Measurements from ENCODE around the gene BROX.
A peak's percentile ranks its signal among the peaks of the same experiment; 100 is the strongest.

BROX gene

DNA sequence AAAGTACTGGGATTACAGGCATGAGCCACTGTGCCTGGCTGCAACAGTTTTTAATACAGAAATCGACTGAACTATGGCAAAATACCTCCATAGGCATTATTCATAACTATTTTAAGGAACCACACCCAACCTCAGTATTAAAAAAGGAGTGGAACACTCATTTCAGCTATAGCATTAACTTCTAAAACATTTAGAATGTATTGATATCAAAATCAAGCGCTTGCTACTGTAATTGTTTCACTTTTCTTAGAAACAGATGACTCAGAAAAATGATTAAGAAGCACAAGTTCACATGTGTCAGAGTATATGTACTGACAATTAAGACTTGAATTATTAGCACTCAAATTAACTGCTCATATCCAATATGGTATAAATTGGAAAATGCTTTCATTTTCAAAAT lies 15.2 kb upstream of the BROX start:
- Histone ChIP-seq H3K36me3 (ENCODE audit: control insufficient read depth in 2 of 2, insufficient read depth in 2 of 2, low read length in 2 of 2) (peaks cover 0 to 5% of the 10 kb centered on the region in 2 donors), H3K4me1 (ENCODE audit: control insufficient read depth in 2 of 2, insufficient read depth in 2 of 2, low read length in 2 of 2) (no peaks in the 10 kb centered on the region), H3K4me3 (ENCODE audit: low read length in 2 of 2) (no peak overlapping the region), H3K27me3 (ENCODE audit: control insufficient read depth in 2 of 2, insufficient read depth in 2 of 2, low read length in 2 of 2) (no peaks in the 10 kb centered on the region), H3K27ac (ENCODE audit: low read depth in 2 of 2, low read length in 2 of 2) (no peak overlapping the region), H3K9ac (ENCODE audit: low read depth in 1 of 2, low read length in 2 of 2) (no peak overlapping the region), H3K9me3 (ENCODE audit: control insufficient read depth in 2 of 2, low read length in 2 of 2) (no peaks in the 10 kb centered on the region)

DNA sequence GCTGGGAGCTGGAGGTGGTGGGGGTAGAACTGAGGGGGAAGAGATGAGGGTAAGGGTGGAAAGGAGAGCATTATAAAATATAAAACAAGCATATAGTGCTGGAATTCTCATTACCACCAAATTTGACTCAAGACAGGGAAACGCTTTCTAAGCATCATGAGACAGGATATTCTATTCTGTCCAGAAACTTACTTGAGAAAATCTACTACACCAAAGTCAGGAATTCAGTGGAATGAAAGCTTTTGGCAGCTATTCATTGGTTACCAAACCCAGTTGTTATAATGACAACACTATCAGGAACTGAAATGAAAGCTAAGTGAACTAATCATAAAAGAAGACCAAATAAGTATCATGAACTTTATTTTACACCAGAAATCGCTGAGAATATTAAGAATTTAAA lies 14.5 kb upstream of the BROX start:
- Histone ChIP-seq H3K4me1 (ENCODE audit: control insufficient read depth in 2 of 2, insufficient read depth in 2 of 2, low read length in 2 of 2) (no peaks in the 10 kb centered on the region), H3K4me3 (ENCODE audit: low read length in 2 of 2) (no peak overlapping the region), H3K9me3 (ENCODE audit: control insufficient read depth in 2 of 2, low read length in 2 of 2) (no peaks in the 10 kb centered on the region), H3K27ac (ENCODE audit: low read depth in 2 of 2, low read length in 2 of 2) (no peak overlapping the region), H3K36me3 (ENCODE audit: control insufficient read depth in 2 of 2, insufficient read depth in 2 of 2, low read length in 2 of 2) (peaks cover 0 to 11% of the 10 kb centered on the region in 2 donors), H3K27me3 (ENCODE audit: control insufficient read depth in 2 of 2, insufficient read depth in 2 of 2, low read length in 2 of 2) (no peaks in the 10 kb centered on the region), H3K9ac (ENCODE audit: low read depth in 1 of 2, low read length in 2 of 2) (no peak overlapping the region)

DNA sequence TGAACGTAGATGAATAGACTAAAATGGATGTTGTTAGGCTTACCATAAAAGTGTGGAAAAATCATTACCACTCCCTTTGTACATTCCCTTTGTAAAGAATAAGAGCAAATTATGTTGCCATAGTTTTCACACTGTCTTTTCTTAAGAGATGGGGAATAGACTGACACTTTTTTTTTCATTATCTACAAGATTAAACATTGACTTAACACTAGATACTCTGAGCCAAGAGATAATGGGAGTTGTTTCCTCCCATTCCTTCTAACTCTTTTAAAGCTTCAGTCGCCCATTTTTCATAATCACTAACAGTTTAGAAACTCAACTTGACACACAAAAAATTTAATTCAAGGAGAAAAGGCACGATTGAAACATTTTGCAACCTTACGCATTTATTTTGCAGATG lies 10.2 kb upstream of the BROX start:
- Histone ChIP-seq H3K36me3 (ENCODE audit: control insufficient read depth in 2 of 2, insufficient read depth in 2 of 2, low read length in 2 of 2) (peaks cover 0 to 11% of the 10 kb centered on the region in 2 donors), H3K9ac (ENCODE audit: low read depth in 1 of 2, low read length in 2 of 2) (no peak overlapping the region), H3K9me3 (ENCODE audit: control insufficient read depth in 2 of 2, low read length in 2 of 2) (no peaks in the 10 kb centered on the region), H3K27ac (ENCODE audit: low read depth in 2 of 2, low read length in 2 of 2) (no peak overlapping the region), H3K4me3 (ENCODE audit: low read length in 2 of 2) (no peak overlapping the region), H3K27me3 (ENCODE audit: control insufficient read depth in 2 of 2, insufficient read depth in 2 of 2, low read length in 2 of 2) (no peaks in the 10 kb centered on the region), H3K4me1 (ENCODE audit: control insufficient read depth in 2 of 2, insufficient read depth in 2 of 2, low read length in 2 of 2) (no peaks in the 10 kb centered on the region)

DNA sequence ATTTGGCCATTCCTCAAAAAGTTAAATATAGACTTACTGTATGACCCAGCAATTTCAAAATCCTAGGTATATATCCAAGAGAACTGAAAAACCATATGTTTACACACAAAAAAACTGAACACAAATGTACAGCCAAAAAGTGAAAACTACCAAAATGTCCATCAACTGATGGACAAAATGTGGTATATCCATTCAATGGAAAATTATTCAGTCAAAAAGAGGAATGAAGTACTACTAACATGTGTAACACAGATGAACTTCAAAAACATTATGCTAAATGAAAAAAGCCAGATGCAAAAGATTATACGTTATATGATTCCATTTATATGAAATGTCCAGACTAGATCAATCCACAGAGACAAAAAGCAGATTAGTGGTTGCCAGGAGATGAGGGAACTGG lies 8.1 kb upstream of the BROX start:
- peaks cover 0 to 11% of the 10 kb centered on the region in 2 donors for H3K36me3 ChIP-seq (ENCODE audit: control insufficient read depth in 2 of 2, insufficient read depth in 2 of 2, low read length in 2 of 2)
- H3K4me3 ChIP-seq (ENCODE audit: low read length in 2 of 2): no peak overlapping the region
- H3K9ac ChIP-seq (ENCODE audit: low read depth in 1 of 2, low read length in 2 of 2): no peak overlapping the region
- H3K27ac ChIP-seq (ENCODE audit: low read depth in 2 of 2, low read length in 2 of 2): no peak overlapping the region
- H3K4me1 ChIP-seq (ENCODE audit: control insufficient read depth in 2 of 2, insufficient read depth in 2 of 2, low read length in 2 of 2): no peaks in the 10 kb centered on the region
- no peaks in the 10 kb centered on the region for H3K27me3 ChIP-seq (ENCODE audit: control insufficient read depth in 2 of 2, insufficient read depth in 2 of 2, low read length in 2 of 2)
- no peaks in the 10 kb centered on the region for H3K9me3 ChIP-seq (ENCODE audit: control insufficient read depth in 2 of 2, low read length in 2 of 2)

DNA sequence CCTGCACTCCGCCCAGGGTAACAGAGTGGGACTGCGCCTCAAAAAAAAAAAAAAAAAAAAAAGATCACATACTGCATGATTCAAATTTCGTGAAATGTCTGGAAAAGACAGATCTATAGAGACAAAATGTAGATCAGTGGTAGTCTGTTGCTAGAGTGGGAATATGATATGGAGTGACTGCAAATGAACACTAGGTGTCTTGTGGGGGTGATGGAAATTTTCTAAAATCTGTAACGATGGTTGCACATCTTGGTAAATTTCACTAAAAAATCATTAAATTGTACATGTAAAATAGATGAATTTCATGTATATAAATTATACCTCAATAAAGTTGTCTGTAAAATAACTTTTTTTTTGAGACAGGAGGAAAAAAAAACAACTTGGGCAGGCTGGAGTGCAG lies 5.5 kb upstream of the BROX start:
- Histone ChIP-seq H3K36me3 (ENCODE audit: control insufficient read depth in 2 of 2, insufficient read depth in 2 of 2, low read length in 2 of 2) (peaks cover 0 to 7% of the 10 kb centered on the region in 2 donors), H3K4me3 (ENCODE audit: low read length in 2 of 2) (no peak overlapping the region), H3K27me3 (ENCODE audit: control insufficient read depth in 2 of 2, insufficient read depth in 2 of 2, low read length in 2 of 2) (no peaks in the 10 kb centered on the region)

DNA sequence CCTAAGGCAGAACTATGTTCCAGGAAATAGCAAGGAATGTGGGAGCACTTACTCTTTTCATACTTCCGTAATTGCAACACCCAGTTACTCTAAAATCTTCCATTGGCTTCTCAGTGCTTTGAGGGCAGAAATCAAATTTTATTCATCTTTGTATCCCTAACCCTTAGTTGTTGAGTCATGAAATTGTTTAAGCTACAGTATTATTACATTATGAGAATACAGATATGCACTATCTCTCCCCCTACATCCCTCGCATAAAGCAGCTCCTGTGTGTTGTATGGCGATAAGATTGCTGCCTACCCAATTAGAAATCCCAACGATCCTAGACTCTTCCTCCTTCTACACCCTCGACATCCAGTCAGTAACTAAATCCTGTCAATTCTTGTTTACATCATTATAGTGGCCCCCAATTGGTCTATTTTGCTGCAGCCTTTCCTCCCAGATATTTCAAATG lies 2.6 kb upstream of the BROX start:
- H3K27ac ChIP-seq (ENCODE audit: low read depth in 2 of 2, low read length in 2 of 2): no peak overlapping the region

More for the DNA sequence above, 5.5 kb upstream of the BROX start:
- H3K27ac ChIP-seq (ENCODE audit: low read depth in 2 of 2, low read length in 2 of 2): no peak overlapping the region
- H3K4me1 ChIP-seq (ENCODE audit: control insufficient read depth in 2 of 2, insufficient read depth in 2 of 2, low read length in 2 of 2): peaks cover 4 to 6% of the 10 kb centered on the region in 2 donors
- no peak overlapping the region for H3K9ac ChIP-seq (ENCODE audit: low read depth in 1 of 2, low read length in 2 of 2)
- no peaks in the 10 kb centered on the region for H3K9me3 ChIP-seq (ENCODE audit: control insufficient read depth in 2 of 2, low read length in 2 of 2)

DNA sequence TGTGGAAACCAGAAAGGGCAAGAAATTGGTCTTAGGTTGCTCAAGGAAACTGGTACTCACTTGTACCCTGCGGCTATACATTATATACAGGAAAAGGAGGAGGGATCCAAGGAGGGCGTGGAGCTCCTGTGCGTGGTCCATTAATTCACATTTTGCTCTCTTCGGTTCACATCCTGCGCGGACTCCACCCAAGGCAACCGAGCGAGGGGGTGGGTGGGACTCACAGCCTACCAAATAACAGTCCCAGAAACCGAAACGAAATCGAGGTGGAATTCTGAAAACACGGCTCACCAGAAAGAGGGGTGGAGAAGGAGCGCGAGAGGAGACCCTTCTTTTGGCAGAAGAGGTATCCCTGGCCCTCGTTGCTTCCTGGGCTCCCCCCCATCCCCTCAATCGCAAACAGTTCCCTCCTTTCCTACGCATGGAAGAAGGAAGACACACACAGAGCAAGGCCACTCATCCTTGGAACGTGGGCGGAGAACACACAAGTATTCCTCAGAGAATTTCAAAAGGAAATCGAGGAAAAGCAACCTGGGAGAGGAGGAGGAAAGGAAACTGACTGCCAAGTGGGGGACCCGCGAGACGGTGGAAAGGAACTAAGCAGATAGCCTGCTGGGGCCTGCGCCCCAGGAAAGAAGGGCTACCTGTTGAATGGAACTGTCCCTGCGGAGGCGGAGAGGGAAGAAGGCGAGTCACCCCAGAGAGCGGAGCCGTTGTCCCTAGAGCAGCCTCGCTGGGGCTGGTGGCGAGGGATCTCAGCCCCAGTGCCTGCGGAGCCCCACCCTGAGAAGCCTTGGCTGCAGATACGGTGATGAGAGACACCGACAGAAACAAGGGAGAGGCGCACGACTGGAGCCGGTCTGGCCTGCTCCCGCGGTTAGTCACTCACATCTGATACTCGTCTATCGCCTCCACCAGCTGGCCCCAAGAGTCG lies 778 bp upstream of the BROX start:
- no peaks in the 10 kb centered on the region for H3K27me3 ChIP-seq (ENCODE audit: control insufficient read depth in 2 of 2, insufficient read depth in 2 of 2, low read length in 2 of 2)
- H3K4me3 ChIP-seq (ENCODE audit: low read length in 2 of 2): peak overlapping the region; percentile 98 to 99
- H3K36me3 ChIP-seq (ENCODE audit: control insufficient read depth in 2 of 2, insufficient read depth in 2 of 2, low read length in 2 of 2): peaks cover 0 to 5% of the 10 kb centered on the region in 2 donors
- peak overlapping the region; percentile 79 to 82 for H3K9ac ChIP-seq (ENCODE audit: low read depth in 1 of 2, low read length in 2 of 2)
- H3K27ac ChIP-seq (ENCODE audit: low read depth in 2 of 2, low read length in 2 of 2): peak overlapping the region; percentile 98
- no peaks in the 10 kb centered on the region for H3K9me3 ChIP-seq (ENCODE audit: control insufficient read depth in 2 of 2, low read length in 2 of 2)
- H3K4me1 ChIP-seq (ENCODE audit: control insufficient read depth in 2 of 2, insufficient read depth in 2 of 2, low read length in 2 of 2): peaks cover 6 to 8% of the 10 kb centered on the region in 2 donors

More for the DNA sequence above, 2.6 kb upstream of the BROX start:
- Histone ChIP-seq H3K4me3 (ENCODE audit: low read length in 2 of 2) (no peak overlapping the region), H3K36me3 (ENCODE audit: control insufficient read depth in 2 of 2, insufficient read depth in 2 of 2, low read length in 2 of 2) (no peaks in the 10 kb centered on the region), H3K4me1 (ENCODE audit: control insufficient read depth in 2 of 2, insufficient read depth in 2 of 2, low read length in 2 of 2) (peaks cover 6 to 8% of the 10 kb centered on the region in 2 donors), H3K9ac (ENCODE audit: low read depth in 1 of 2, low read length in 2 of 2) (no peak overlapping the region), H3K27me3 (ENCODE audit: control insufficient read depth in 2 of 2, insufficient read depth in 2 of 2, low read length in 2 of 2) (no peaks in the 10 kb centered on the region), H3K9me3 (ENCODE audit: control insufficient read depth in 2 of 2, low read length in 2 of 2) (no peaks in the 10 kb centered on the region)

DNA sequence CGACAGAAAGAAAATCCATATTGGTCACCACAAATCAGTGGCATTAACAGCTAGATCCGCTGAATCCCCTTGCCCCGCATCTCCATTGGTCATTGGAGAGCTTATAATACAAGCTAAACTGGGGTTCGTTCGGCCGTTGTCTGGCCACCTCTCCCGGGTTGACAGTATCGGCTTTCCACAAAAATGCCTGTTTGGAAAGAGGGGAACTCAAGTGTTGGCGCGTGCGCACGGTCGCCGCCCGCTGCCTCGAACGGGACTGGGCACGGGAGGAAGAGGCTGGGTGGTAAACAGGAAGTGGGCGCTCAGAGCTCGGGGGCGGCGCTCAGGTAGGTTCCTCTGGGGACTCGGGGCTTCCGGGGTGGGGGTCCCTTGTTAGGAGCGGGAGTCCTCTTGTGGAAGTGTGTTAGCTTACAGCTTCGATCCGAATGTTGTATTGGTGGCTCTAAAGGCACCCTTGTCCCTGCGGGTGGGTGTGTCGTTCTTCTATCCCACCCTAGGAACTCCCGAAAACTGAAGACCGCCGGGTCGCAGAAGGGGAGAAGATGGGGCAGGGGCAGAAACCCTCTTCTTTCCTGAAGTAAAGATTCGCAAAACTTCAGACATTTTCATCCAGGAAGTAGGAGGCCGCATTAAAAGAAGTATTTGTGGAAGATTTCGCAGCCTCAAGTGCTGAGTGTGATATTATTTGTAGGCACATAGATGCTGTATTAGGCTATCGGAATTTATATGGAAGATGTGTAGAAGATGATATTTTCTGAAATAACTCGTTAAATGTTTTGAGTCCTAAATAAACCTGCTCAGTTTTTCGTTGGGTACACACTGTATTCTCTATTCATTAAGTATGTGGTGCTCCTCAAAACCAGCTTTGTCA lies 962 bp downstream of the BROX start:
- Histone ChIP-seq H3K27ac (ENCODE audit: low read depth in 2 of 2, low read length in 2 of 2) (peak overlapping the region; percentile 98), H3K36me3 (ENCODE audit: control insufficient read depth in 2 of 2, insufficient read depth in 2 of 2, low read length in 2 of 2) (peaks cover 3 to 17% of the 10 kb centered on the region in 2 donors), H3K4me1 (ENCODE audit: control insufficient read depth in 2 of 2, insufficient read depth in 2 of 2, low read length in 2 of 2) (peaks cover 6 to 8% of the 10 kb centered on the region in 2 donors), H3K9me3 (ENCODE audit: control insufficient read depth in 2 of 2, low read length in 2 of 2) (no peaks in the 10 kb centered on the region), H3K9ac (ENCODE audit: low read depth in 1 of 2, low read length in 2 of 2) (peak overlapping the region; percentile 94 to 97), H3K27me3 (ENCODE audit: control insufficient read depth in 2 of 2, insufficient read depth in 2 of 2, low read length in 2 of 2) (no peaks in the 10 kb centered on the region), H3K4me3 (ENCODE audit: low read length in 2 of 2) (peak overlapping the region; percentile 98 to 99)

DNA sequence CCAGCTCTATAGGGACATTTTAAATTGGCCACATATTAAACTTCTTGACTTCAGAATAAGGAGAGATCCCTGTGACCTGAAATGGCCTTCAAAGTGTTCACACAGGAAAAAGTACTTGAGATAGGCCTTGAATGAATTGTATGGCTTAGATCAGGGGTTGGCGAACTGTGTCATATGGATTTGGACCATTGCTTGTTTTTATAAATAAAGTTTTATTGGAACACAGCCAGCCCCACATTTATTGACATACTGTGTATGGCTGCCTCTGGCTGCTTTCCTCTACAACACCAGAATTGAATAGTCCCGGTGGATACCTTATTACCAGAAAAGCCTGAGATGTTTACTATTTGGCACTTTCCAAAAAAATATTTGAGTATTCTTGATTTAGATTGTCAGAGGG lies 4.0 kb downstream of the BROX start:
- Histone ChIP-seq H3K27ac (ENCODE audit: low read depth in 2 of 2, low read length in 2 of 2) (no peak overlapping the region), H3K4me1 (ENCODE audit: control insufficient read depth in 2 of 2, insufficient read depth in 2 of 2, low read length in 2 of 2) (peaks cover 2 to 3% of the 10 kb centered on the region in 2 donors), H3K27me3 (ENCODE audit: control insufficient read depth in 2 of 2, insufficient read depth in 2 of 2, low read length in 2 of 2) (no peaks in the 10 kb centered on the region), H3K36me3 (ENCODE audit: control insufficient read depth in 2 of 2, insufficient read depth in 2 of 2, low read length in 2 of 2) (peaks cover 29 to 37% of the 10 kb centered on the region in 2 donors), H3K4me3 (ENCODE audit: low read length in 2 of 2) (no peak overlapping the region), H3K9ac (ENCODE audit: low read depth in 1 of 2, low read length in 2 of 2) (no peak overlapping the region), H3K9me3 (ENCODE audit: control insufficient read depth in 2 of 2, low read length in 2 of 2) (no peaks in the 10 kb centered on the region)

DNA sequence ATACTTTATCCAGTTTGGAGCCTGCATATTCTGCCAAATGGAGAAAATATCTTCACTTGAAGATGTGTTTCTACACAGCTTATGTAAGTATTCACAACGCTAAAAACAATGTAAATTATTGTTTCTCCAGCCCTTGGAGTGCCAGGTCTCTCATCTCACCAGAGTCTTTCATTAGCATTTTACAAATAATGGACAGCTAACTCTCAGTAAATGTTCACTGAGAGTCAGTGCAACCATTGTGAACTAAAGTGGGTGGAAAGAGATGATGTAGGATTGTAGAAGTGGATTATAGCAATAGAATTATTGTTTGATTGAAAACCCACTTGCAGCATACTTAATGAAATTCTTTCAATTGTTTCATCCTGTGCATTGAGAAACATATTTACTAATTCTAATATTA lies 16.4 kb downstream of the BROX start:
- H3K36me3 ChIP-seq (ENCODE audit: control insufficient read depth in 2 of 2, insufficient read depth in 2 of 2, low read length in 2 of 2): peaks cover 78 to 83% of the 10 kb centered on the region in 2 donors
- H3K4me1 ChIP-seq (ENCODE audit: control insufficient read depth in 2 of 2, insufficient read depth in 2 of 2, low read length in 2 of 2): no peaks in the 10 kb centered on the region
- no peak overlapping the region for H3K9ac ChIP-seq (ENCODE audit: low read depth in 1 of 2, low read length in 2 of 2)
- no peaks in the 10 kb centered on the region for H3K27me3 ChIP-seq (ENCODE audit: control insufficient read depth in 2 of 2, insufficient read depth in 2 of 2, low read length in 2 of 2)
- no peaks in the 10 kb centered on the region for H3K9me3 ChIP-seq (ENCODE audit: control insufficient read depth in 2 of 2, low read length in 2 of 2)
- H3K4me3 ChIP-seq (ENCODE audit: low read length in 2 of 2): no peak overlapping the region
- no peak overlapping the region for H3K27ac ChIP-seq (ENCODE audit: low read depth in 2 of 2, low read length in 2 of 2)

All from mucosa of rectum (tissue), 2 donors.